IMR-90 (cell line): ENCODE measurements around the gene COL23A1.

ENCODE experiments used
- CHD1 ChIP-seq: IDR thresholded peaks from 2 replicates; pipeline ENCODE4 v1.6.1; 2012; ENCODE audit warnings: low read depth, low read length, improper control_type of control experiment
- CTCF ChIP-seq: conservative IDR thresholded peaks from 2 replicates; pipeline ENCODE4 v1.5.1; 2012; ENCODE audit warnings: mild to moderate bottlenecking, low read depth, low read length, improper control_type of control experiment
- NFE2L2 ChIP-seq: fragments of 150-350 bp; IDR thresholded peaks from 2 replicates; pipeline ENCODE4 v1.6.1; 2016; ENCODE audit warnings: low read depth, mild to moderate bottlenecking, low read length
- POLR2A ChIP-seq: IDR thresholded peaks from 2 replicates; pipeline ENCODE4 v1.6.1; 2012; ENCODE audit warnings: mild to moderate bottlenecking, low read depth, low read length
- RAD21 ChIP-seq: IDR thresholded peaks from 2 replicates; pipeline ENCODE4 v1.6.1; 2012; ENCODE audit warnings: low read length, improper control_type of control experiment
- RFX5 ChIP-seq: IDR thresholded peaks from 2 replicates; pipeline ENCODE4 v1.8.0; 2012; ENCODE audit warnings: low read depth, mild to moderate bottlenecking, low read length, moderate library complexity
- TF ChIP-seq, protein P1 (sequence below): fragments of 150-350 bp; IDR thresholded peaks from 2 replicates; pipeline ENCODE4 v1.6.1; 2016; ENCODE audit warnings: low read depth, mild to moderate bottlenecking, low read length, moderate library complexity, borderline replicate concordance

GRCh38 chr5:178479261-178479660, 110.9 kb downstream of the COL23A1 start:
- TF ChIP-seq CTCF (no peak), POLR2A (no peak), RAD21 (no peak), CHD1 (no peak), NFE2L2 (no peak), RFX5 (no peak)
- TF ChIP-seq, protein P1, sequence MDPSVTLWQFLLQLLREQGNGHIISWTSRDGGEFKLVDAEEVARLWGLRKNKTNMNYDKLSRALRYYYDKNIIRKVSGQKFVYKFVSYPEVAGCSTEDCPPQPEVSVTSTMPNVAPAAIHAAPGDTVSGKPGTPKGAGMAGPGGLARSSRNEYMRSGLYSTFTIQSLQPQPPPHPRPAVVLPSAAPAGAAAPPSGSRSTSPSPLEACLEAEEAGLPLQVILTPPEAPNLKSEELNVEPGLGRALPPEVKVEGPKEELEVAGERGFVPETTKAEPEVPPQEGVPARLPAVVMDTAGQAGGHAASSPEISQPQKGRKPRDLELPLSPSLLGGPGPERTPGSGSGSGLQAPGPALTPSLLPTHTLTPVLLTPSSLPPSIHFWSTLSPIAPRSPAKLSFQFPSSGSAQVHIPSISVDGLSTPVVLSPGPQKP = no peak
